T-helper 2 cell (primary cell): Measurements from ENCODE around the gene ANKRD13A.
"Not testable (repeated sequence)": the region's sequence is repeated elsewhere in the genome, so short reads cannot be mapped to it uniquely, and the experiment has no call there.

ENCODE experiments used
- DNase-seq, 5 experiments: peaks; one replicate each; pipeline versions ENCODE4 v3.0.0 to v3.0.0-alpha.2; 2012 to 2022

Gene ANKRD13A

GRCh38 chr12:110080410-110080809, 81.2 kb downstream of the ANKRD13A start:
- DNase-seq, result no peak

GRCh38 chr12:110084314-110085015, 85.2 kb downstream of the ANKRD13A start:
- no peak for DNase-seq

- DNase-seq, result not testable (repeated sequence)
Measured at GRCh38 chr12:110088216-110088615, 89.0 kb downstream of the ANKRD13A start.

- DNase-seq, result no peak
Measured at GRCh38 chr12:110088936-110089335, 89.7 kb downstream of the ANKRD13A start.
